Measurements from ENCODE around the gene LSM11.
A peak's percentile ranks its signal among the peaks of the same experiment; 100 is the strongest.

LSM11 gene

GRCh38 chr5:157779221-157779620 lies 35.7 kb downstream of the LSM11 start:
- Histone ChIP-seq H3K27ac (ENCODE audit: low read depth, low read length) (no peak overlapping the region), H2BK12ac (ENCODE audit: low read length) (no peak overlapping the region), H2AFZ (ENCODE audit: insufficient read depth, low read length, poor library complexity) (no peak overlapping the region), H3K4me3 (ENCODE audit: low read depth, low read length) (no peak overlapping the region), H3K79me2 (ENCODE audit: control insufficient read depth, insufficient read depth, low read length, poor library complexity) (no peaks in the 10 kb centered on the region), H2BK5ac (ENCODE audit: low read depth, low read length, poor library complexity) (no peak overlapping the region), H3K27me3 (ENCODE audit: insufficient read depth, low read length) (no peaks in the 10 kb centered on the region), H3K79me1 (ENCODE audit: low read length) (no peaks in the 10 kb centered on the region), H4K91ac (ENCODE audit: low read depth, low read length) (no peak overlapping the region), H3K4ac (ENCODE audit: low read depth, low read length) (no peak overlapping the region), H3K14ac (ENCODE audit: low read length) (no peak overlapping the region), H3K4me2 (ENCODE audit: low read length) (no peak overlapping the region), H2AK5ac (ENCODE audit: low read length) (no peak overlapping the region), H3K9ac (ENCODE audit: low read length) (no peak overlapping the region), H4K12ac (ENCODE audit: low read depth, low read length) (no peak overlapping the region), H3K36me3 (ENCODE audit: control insufficient read depth in 1 of 2, insufficient read depth in 2 of 2, low read length in 2 of 2) (no peaks in the 10 kb centered on the region), H3K4me1 (ENCODE audit: control insufficient read depth in 1 of 2, insufficient read depth in 2 of 2, low read length in 2 of 2) (no peaks in the 10 kb centered on the region), H2BK120ac (ENCODE audit: insufficient read depth, low read length, poor library complexity) (no peak overlapping the region), H3K9me3 (ENCODE audit: insufficient read depth, low read depth, low read length) (peaks cover 2% of the 10 kb centered on the region), H3K18ac (ENCODE audit: low read length) (no peak overlapping the region), H4K8ac (ENCODE audit: low read depth, low read length) (no peak overlapping the region), H3K23ac (ENCODE audit: low read length) (no peak overlapping the region)
- no peak for DNase-seq
- no CpG with 5 or more reads among the region's 6 CpGs for WGBS (ENCODE audit: extremely low coverage, insufficient coverage, insufficient read length)

GRCh38 chr5:157785801-157786200 lies 42.3 kb downstream of the LSM11 start:
- DNase-seq, result no peak
- peaks cover 5 to 8% of the 10 kb centered on the region in 2 experiments for H3K36me3 ChIP-seq (ENCODE audit: control insufficient read depth in 1 of 2, insufficient read depth in 2 of 2, low read length in 2 of 2)
- H3K23ac ChIP-seq (ENCODE audit: low read length), result no peak overlapping the region
- H3K18ac ChIP-seq (ENCODE audit: low read length), result no peak overlapping the region
- no peaks in the 10 kb centered on the region for H3K79me1 ChIP-seq (ENCODE audit: low read length)
- no peak overlapping the region for H2AK5ac ChIP-seq (ENCODE audit: low read length)
- H3K79me2 ChIP-seq (ENCODE audit: control insufficient read depth, insufficient read depth, low read length, poor library complexity), result no peaks in the 10 kb centered on the region
- H3K4me1 ChIP-seq (ENCODE audit: control insufficient read depth in 1 of 2, insufficient read depth in 2 of 2, low read length in 2 of 2), result no peaks in the 10 kb centered on the region
- H4K8ac ChIP-seq (ENCODE audit: low read depth, low read length), result no peak overlapping the region
- no peak overlapping the region for H3K4me2 ChIP-seq (ENCODE audit: low read length)
- H2BK12ac ChIP-seq (ENCODE audit: low read length), result no peak overlapping the region
- H4K12ac ChIP-seq (ENCODE audit: low read depth, low read length), result no peak overlapping the region
- H3K14ac ChIP-seq (ENCODE audit: low read length), result no peak overlapping the region
- no CpG with 5 or more reads among the region's 3 CpGs for WGBS (ENCODE audit: extremely low coverage, insufficient coverage, insufficient read length)
- no peak overlapping the region for H2AFZ ChIP-seq (ENCODE audit: insufficient read depth, low read length, poor library complexity)
- H3K9ac ChIP-seq (ENCODE audit: low read length), result no peak overlapping the region
- H3K4ac ChIP-seq (ENCODE audit: low read depth, low read length), result no peak overlapping the region
- H3K4me3 ChIP-seq (ENCODE audit: low read depth, low read length), result no peak overlapping the region
- H2BK120ac ChIP-seq (ENCODE audit: insufficient read depth, low read length, poor library complexity), result no peak overlapping the region
- H3K27me3 ChIP-seq (ENCODE audit: insufficient read depth, low read length), result no peaks in the 10 kb centered on the region
- H4K91ac ChIP-seq (ENCODE audit: low read depth, low read length), result no peak overlapping the region
- no peak overlapping the region for H2BK5ac ChIP-seq (ENCODE audit: low read depth, low read length, poor library complexity)
- no peaks in the 10 kb centered on the region for H3K9me3 ChIP-seq (ENCODE audit: insufficient read depth, low read depth, low read length)
- H3K27ac ChIP-seq (ENCODE audit: low read depth, low read length), result no peak overlapping the region

GRCh38 chr5:157793301-157793700 lies 49.8 kb downstream of the LSM11 start:
- Histone ChIP-seq H4K12ac (ENCODE audit: low read depth, low read length) (no peak overlapping the region), H4K8ac (ENCODE audit: low read depth, low read length) (no peak overlapping the region), H3K36me3 (ENCODE audit: control insufficient read depth in 1 of 2, insufficient read depth in 2 of 2, low read length in 2 of 2) (peaks cover 8 to 11% of the 10 kb centered on the region in 2 experiments), H3K27me3 (ENCODE audit: insufficient read depth, low read length) (no peaks in the 10 kb centered on the region), H3K18ac (ENCODE audit: low read length) (no peak overlapping the region), H3K4ac (ENCODE audit: low read depth, low read length) (no peak overlapping the region), H3K23ac (ENCODE audit: low read length) (no peak overlapping the region), H3K79me2 (ENCODE audit: control insufficient read depth, insufficient read depth, low read length, poor library complexity) (no peaks in the 10 kb centered on the region), H3K27ac (ENCODE audit: low read depth, low read length) (no peak overlapping the region), H3K9ac (ENCODE audit: low read length) (no peak overlapping the region), H4K91ac (ENCODE audit: low read depth, low read length) (no peak overlapping the region), H3K14ac (ENCODE audit: low read length) (no peak overlapping the region), H3K9me3 (ENCODE audit: insufficient read depth, low read depth, low read length) (no peaks in the 10 kb centered on the region), H2BK120ac (ENCODE audit: insufficient read depth, low read length, poor library complexity) (no peak overlapping the region), H2BK5ac (ENCODE audit: low read depth, low read length, poor library complexity) (no peak overlapping the region), H3K79me1 (ENCODE audit: low read length) (no peaks in the 10 kb centered on the region), H3K4me2 (ENCODE audit: low read length) (no peak overlapping the region), H3K4me1 (ENCODE audit: control insufficient read depth in 1 of 2, insufficient read depth in 2 of 2, low read length in 2 of 2) (no peaks in the 10 kb centered on the region), H2AFZ (ENCODE audit: insufficient read depth, low read length, poor library complexity) (no peak overlapping the region), H3K4me3 (ENCODE audit: low read depth, low read length) (no peak overlapping the region), H2BK12ac (ENCODE audit: low read length) (no peak overlapping the region), H2AK5ac (ENCODE audit: low read length) (no peak overlapping the region)
- WGBS (ENCODE audit: extremely low coverage, insufficient coverage, insufficient read length), result no CpG with 5 or more reads among the region's 4 CpGs
- no peak for DNase-seq

- H2BK5ac ChIP-seq (ENCODE audit: low read depth, low read length, poor library complexity), result no peak overlapping the region
- no CpG with 5 or more reads among the region's 1 CpG for WGBS (ENCODE audit: extremely low coverage, insufficient coverage, insufficient read length)
- H4K8ac ChIP-seq (ENCODE audit: low read depth, low read length), result no peak overlapping the region
These were observed 56.1 kb downstream of the LSM11 start for GRCh38 chr5:157799578-157799977.

More at GRCh38 chr5:157799578-157799977, 56.1 kb downstream of the LSM11 start:
- no peak overlapping the region for H2BK120ac ChIP-seq (ENCODE audit: insufficient read depth, low read length, poor library complexity)
- H3K79me1 ChIP-seq (ENCODE audit: low read length), result no peaks in the 10 kb centered on the region
- no peak overlapping the region for H3K9ac ChIP-seq (ENCODE audit: low read length)
- H3K4ac ChIP-seq (ENCODE audit: low read depth, low read length), result no peak overlapping the region
- H3K36me3 ChIP-seq (ENCODE audit: control insufficient read depth in 1 of 2, insufficient read depth in 2 of 2, low read length in 2 of 2), result peaks cover 6 to 13% of the 10 kb centered on the region in 2 experiments
- H3K9me3 ChIP-seq (ENCODE audit: insufficient read depth, low read depth, low read length), result no peaks in the 10 kb centered on the region
- H3K18ac ChIP-seq (ENCODE audit: low read length), result no peak overlapping the region
- no peaks in the 10 kb centered on the region for H3K4me1 ChIP-seq (ENCODE audit: control insufficient read depth in 1 of 2, insufficient read depth in 2 of 2, low read length in 2 of 2)
- no peak overlapping the region for H3K14ac ChIP-seq (ENCODE audit: low read length)
- no peak overlapping the region for H3K27ac ChIP-seq (ENCODE audit: low read depth, low read length)
- H4K12ac ChIP-seq (ENCODE audit: low read depth, low read length), result no peak overlapping the region
- H3K4me3 ChIP-seq (ENCODE audit: low read depth, low read length), result no peak overlapping the region
- no peak overlapping the region for H4K91ac ChIP-seq (ENCODE audit: low read depth, low read length)
- no peaks in the 10 kb centered on the region for H3K27me3 ChIP-seq (ENCODE audit: insufficient read depth, low read length)
- no peak overlapping the region for H2AK5ac ChIP-seq (ENCODE audit: low read length)
- no peaks in the 10 kb centered on the region for H3K79me2 ChIP-seq (ENCODE audit: control insufficient read depth, insufficient read depth, low read length, poor library complexity)
- H3K4me2 ChIP-seq (ENCODE audit: low read length), result no peak overlapping the region
- no peak overlapping the region for H2AFZ ChIP-seq (ENCODE audit: insufficient read depth, low read length, poor library complexity)
- no peak overlapping the region for H3K23ac ChIP-seq (ENCODE audit: low read length)
- peak in 1 of 2 donors; percentile 37 for DNase-seq
- H2BK12ac ChIP-seq (ENCODE audit: low read length), result no peak overlapping the region

All from trophoblast cell (in vitro differentiated cells and primary cell).